ENCODE data around the gene PAQR9. TPM values are rescaled to one million over a fixed set of nuclear protein-coding genes. Genes with fewer than 3 reads are reported as not detected.

PAQR9 gene
- total and polyA plus RNA-seq, 2 of the 13 experiments (the other 11 are each of a cell fraction or from before 2014, with no cell fraction given), result 3.7 to 10.3 TPM

DNA sequence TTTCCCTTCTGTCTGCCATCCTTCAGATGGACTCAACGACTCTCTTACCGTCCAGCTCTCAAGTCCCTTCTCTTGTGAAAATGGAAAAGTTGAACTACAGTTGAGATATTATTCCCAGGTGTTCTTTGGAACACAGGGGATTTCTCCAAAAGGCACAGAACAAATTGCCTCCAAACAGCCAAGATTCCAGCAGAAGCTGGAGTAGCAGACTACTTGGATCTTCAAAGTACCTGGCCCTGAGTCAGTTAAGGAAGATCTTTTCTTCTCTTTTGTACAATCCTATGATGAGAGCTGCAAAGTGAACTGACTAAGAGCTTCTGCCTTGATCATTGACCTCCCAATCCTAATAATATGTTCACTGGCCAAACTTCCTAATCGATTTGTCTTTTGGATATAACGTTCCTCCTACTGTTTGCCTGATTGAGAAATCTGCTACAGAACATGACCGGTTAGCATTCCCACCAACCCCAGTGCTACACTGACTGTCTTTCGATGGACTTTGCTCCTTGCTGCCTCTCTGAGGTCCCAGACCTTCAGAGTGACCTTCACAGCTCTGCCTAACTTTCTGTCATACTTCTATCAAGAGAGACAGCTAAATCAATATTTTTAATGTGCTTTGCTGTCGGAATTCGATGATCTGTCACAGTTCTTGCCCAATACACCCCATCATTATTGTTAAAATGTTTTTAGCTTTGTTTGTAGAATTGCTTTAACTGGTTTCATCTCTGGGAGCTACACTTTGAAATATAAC lies 21.9 kb downstream of the PAQR9 start (continued):
- TF ChIP-seq ZBTB46 (CRISPR knock-in tag; IDR thresholded peaks at IDR 0.05; ENCODE audit: borderline replicate concordance), result no peak
- TF ChIP-seq TIGD3 (CRISPR knock-in tag; IDR thresholded peaks at IDR 0.05; ENCODE audit: borderline replicate concordance), result no peak
- TF ChIP-seq RORA (CRISPR knock-in tag; IDR thresholded peaks at IDR 0.05), result 0 out of 2 replicates have a peak, but pooled peaks have one; percentile 92
- no peak for TF ChIP-seq CHCHD3 (CRISPR knock-in tag; IDR thresholded peaks at IDR 0.05)
- TF ChIP-seq CREB1 (IDR thresholded peaks at IDR 0.05), result peak; percentile 63
- TF ChIP-seq CREB1 (CRISPR knock-in tag; IDR thresholded peaks at IDR 0.05), result peak; percentile 88
- no peak for TF ChIP-seq KMT2A (CRISPR knock-in tag; IDR thresholded peaks at IDR 0.05)
- TF ChIP-seq NFKBIZ (CRISPR knock-in tag; IDR thresholded peaks at IDR 0.05), result 0 out of 2 replicates have a peak, but pooled peaks have one; percentile 81
- peak; percentile 96 for TF ChIP-seq MEF2D (CRISPR knock-in tag; IDR thresholded peaks at IDR 0.05)
- peak; percentile 61 for TF ChIP-seq MAX (IDR thresholded peaks at IDR 0.05)
- TF ChIP-seq, protein P1, sequence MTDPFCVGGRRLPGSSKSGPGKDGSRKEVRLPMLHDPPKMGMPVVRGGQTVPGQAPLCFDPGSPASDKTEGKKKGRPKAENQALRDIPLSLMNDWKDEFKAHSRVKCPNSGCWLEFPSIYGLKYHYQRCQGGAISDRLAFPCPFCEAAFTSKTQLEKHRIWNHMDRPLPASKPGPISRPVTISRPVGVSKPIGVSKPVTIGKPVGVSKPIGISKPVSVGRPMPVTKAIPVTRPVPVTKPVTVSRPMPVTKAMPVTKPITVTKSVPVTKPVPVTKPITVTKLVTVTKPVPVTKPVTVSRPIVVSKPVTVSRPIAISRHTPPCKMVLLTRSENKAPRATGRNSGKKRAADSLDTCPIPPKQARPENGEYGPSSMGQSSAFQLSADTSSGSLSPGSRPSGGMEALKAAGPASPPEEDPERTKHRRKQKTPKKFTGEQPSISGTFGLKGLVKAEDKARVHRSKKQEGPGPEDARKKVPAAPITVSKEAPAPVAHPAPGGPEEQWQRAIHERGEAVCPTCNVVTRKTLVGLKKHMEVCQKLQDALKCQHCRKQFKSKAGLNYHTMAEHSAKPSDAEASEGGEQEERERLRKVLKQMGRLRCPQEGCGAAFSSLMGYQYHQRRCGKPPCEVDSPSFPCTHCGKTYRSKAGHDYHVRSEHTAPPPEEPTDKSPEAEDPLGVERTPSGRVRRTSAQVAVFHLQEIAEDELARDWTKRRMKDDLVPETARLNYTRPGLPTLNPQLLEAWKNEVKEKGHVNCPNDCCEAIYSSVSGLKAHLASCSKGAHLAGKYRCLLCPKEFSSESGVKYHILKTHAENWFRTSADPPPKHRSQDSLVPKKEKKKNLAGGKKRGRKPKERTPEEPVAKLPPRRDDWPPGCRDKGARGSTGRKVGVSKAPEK (CRISPR knock-in tag; IDR thresholded peaks at IDR 0.05; ENCODE audit: borderline replicate concordance), result peak; percentile 77; the same call in 1 of the 2 replicates
- peak; percentile 98 for TF ChIP-seq MED13 (CRISPR knock-in tag; IDR thresholded peaks at IDR 0.05)
- TF ChIP-seq HNRNPK (IDR thresholded peaks at IDR 0.05; ENCODE audit: low read depth, low read length, poor library complexity, severe bottlenecking), result no peak
- peak; percentile 69 for TF ChIP-seq THAP11 (CRISPR knock-in tag; IDR thresholded peaks at IDR 0.05)
- no peak for TF ChIP-seq TFDP1 (CRISPR knock-in tag; IDR thresholded peaks at IDR 0.05; ENCODE audit: borderline replicate concordance)
- TF ChIP-seq ZBTB25 (CRISPR knock-in tag; IDR thresholded peaks at IDR 0.05), result peak; percentile 53; the same call in 1 of the 2 replicates
- peak; percentile 76 for TF ChIP-seq SP5 (CRISPR knock-in tag; IDR thresholded peaks at IDR 0.05; ENCODE audit: borderline replicate concordance, low read depth)
